ENCODE measurements around the gene ARMC5. TPM values are rescaled to one million over a fixed set of nuclear protein-coding genes. Genes with fewer than 3 reads are reported as not detected.

The ARMC5 gene
- total and polyA plus RNA-seq, 9 of the 15 experiments (the other 6 are each of a cell fraction or from before 2014, with no cell fraction given): 0.11 to 13.5 (median 2.1) TPM

DNA sequence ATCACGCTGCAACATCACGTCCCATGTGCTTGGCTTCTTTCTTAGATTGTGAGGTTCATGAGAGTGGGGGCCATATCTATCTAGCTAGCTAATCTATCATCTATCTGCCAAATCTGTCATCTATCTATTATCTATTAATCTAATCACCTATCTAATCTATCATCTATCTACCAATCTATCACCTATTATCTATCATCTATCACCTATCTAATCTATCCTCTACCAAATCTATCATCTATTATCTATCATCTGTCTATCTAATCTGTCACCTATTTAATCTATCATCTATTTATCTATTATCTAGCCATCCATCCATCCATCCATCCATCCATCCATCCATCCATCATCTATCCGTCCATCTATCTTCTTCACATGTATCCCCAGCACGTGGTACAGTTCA is 45.4 kb upstream of the ARMC5 start:
- H3K79me2 ChIP-seq (ENCODE audit: control insufficient read depth, insufficient read depth, low read length): no peaks in the 10 kb centered on the region
- intact Hi-C loops (cut with micrococcal nuclease) (no loop called here), in situ Hi-C loops (cut with MboI) (no loop called here)
- H3K9ac ChIP-seq (ENCODE audit: insufficient read depth in 1 of 2, low read depth in 2 of 2, low read length in 2 of 2): no peak overlapping the region
- no peak overlapping the region for H2AFZ ChIP-seq (ENCODE audit: low read depth, low read length)
- ChIA-PET POLR2A (no interaction called here), CTCF (ENCODE audit: low intra/inter-chr PET ratio) (no interaction called here)
- H3K4me2 ChIP-seq (ENCODE audit: insufficient read depth, low read length): no peak overlapping the region
- FAIRE-seq (no peak), ATAC-seq (no peak), DNase-seq (ENCODE audit: extremely low read depth in 1 of 4, low spot score in 3 of 4) (no peak)
- no peaks in the 10 kb centered on the region for H4K20me1 ChIP-seq (replicated peaks; ENCODE audit: control insufficient read depth, insufficient read depth, low read length)
- no peak overlapping the region for H3K27ac ChIP-seq (ENCODE audit: extremely low read depth, low read depth, low read length)
- peaks cover 0 to 9% of the 10 kb centered on the region in 2 experiments; a peak in 2 of 5 replicates for H3K4me1 ChIP-seq (replicated peaks in 1 of 2; ENCODE audit: control insufficient read depth in 2 of 2, insufficient read depth in 2 of 2, low read length in 2 of 2)
- H3K36me3 ChIP-seq (ENCODE audit: control insufficient read depth, insufficient read depth, low read length): no peaks in the 10 kb centered on the region
- no peaks in the 10 kb centered on the region for H3K9me3 ChIP-seq (replicated peaks; ENCODE audit: control insufficient read depth, insufficient read depth, low read depth, low read length)
- H3K9me1 ChIP-seq (ENCODE audit: control insufficient read depth, insufficient read depth, low read length): no peaks in the 10 kb centered on the region
- no peak overlapping the region for H3K4me3 ChIP-seq
- no TSS peak for BruUV-seq (replicated peaks)
- WGBS (ENCODE audit: insufficient coverage, low coverage, missing lambda C conversion rate): 0% methylated on average over 4 of the region's 4 CpGs
- H3K27me3 ChIP-seq (ENCODE audit: control insufficient read depth in 2 of 2, insufficient read depth in 2 of 2, low read length in 2 of 2): peaks cover 10 to 57% of the 10 kb centered on the region in 2 experiments; a peak in 3 of 5 replicates
- TF ChIP-seq, protein P1, sequence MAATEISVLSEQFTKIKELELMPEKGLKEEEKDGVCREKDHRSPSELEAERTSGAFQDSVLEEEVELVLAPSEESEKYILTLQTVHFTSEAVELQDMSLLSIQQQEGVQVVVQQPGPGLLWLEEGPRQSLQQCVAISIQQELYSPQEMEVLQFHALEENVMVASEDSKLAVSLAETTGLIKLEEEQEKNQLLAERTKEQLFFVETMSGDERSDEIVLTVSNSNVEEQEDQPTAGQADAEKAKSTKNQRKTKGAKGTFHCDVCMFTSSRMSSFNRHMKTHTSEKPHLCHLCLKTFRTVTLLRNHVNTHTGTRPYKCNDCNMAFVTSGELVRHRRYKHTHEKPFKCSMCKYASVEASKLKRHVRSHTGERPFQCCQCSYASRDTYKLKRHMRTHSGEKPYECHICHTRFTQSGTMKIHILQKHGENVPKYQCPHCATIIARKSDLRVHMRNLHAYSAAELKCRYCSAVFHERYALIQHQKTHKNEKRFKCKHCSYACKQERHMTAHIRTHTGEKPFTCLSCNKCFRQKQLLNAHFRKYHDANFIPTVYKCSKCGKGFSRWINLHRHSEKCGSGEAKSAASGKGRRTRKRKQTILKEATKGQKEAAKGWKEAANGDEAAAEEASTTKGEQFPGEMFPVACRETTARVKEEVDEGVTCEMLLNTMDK (IDR thresholded peaks at IDR 0.05; ENCODE audit: borderline replicate concordance, insufficient read depth, low read depth, low read length, poor library complexity, severe bottlenecking): no peak
- TF ChIP-seq ELF2 (CRISPR knock-in tag; IDR thresholded peaks at IDR 0.05): no peak
- no peak for TF ChIP-seq GABPB1 (CRISPR knock-in tag; IDR thresholded peaks at IDR 0.05)
- no peak for TF ChIP-seq MEF2A (IDR thresholded peaks at IDR 0.05; ENCODE audit: control insufficient read depth, low read depth, low read length)
- TF ChIP-seq, protein P2, sequence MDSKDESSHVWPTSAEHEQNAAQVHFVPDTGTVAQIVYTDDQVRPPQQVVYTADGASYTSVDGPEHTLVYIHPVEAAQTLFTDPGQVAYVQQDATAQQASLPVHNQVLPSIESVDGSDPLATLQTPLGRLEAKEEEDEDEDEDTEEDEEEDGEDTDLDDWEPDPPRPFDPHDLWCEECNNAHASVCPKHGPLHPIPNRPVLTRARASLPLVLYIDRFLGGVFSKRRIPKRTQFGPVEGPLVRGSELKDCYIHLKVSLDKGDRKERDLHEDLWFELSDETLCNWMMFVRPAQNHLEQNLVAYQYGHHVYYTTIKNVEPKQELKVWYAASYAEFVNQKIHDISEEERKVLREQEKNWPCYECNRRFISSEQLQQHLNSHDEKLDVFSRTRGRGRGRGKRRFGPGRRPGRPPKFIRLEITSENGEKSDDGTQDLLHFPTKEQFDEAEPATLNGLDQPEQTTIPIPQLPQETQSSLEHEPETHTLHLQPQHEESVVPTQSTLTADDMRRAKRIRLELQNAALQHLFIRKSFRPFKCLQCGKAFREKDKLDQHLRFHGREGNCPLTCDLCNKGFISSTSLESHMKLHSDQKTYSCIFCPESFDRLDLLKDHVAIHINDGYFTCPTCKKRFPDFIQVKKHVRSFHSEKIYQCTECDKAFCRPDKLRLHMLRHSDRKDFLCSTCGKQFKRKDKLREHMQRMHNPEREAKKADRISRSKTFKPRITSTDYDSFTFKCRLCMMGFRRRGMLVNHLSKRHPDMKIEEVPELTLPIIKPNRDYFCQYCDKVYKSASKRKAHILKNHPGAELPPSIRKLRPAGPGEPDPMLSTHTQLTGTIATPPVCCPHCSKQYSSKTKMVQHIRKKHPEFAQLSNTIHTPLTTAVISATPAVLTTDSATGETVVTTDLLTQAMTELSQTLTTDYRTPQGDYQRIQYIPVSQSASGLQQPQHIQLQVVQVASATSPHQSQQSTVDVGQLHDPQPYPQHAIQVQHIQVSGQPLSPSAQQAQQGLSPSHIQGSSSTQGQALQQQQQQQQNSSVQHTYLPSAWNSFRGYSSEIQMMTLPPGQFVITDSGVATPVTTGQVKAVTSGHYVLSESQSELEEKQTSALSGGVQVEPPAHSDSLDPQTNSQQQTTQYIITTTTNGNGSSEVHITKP (IDR thresholded peaks at IDR 0.05; ENCODE audit: partially characterized antibody): no peak
- TF ChIP-seq, protein P3, sequence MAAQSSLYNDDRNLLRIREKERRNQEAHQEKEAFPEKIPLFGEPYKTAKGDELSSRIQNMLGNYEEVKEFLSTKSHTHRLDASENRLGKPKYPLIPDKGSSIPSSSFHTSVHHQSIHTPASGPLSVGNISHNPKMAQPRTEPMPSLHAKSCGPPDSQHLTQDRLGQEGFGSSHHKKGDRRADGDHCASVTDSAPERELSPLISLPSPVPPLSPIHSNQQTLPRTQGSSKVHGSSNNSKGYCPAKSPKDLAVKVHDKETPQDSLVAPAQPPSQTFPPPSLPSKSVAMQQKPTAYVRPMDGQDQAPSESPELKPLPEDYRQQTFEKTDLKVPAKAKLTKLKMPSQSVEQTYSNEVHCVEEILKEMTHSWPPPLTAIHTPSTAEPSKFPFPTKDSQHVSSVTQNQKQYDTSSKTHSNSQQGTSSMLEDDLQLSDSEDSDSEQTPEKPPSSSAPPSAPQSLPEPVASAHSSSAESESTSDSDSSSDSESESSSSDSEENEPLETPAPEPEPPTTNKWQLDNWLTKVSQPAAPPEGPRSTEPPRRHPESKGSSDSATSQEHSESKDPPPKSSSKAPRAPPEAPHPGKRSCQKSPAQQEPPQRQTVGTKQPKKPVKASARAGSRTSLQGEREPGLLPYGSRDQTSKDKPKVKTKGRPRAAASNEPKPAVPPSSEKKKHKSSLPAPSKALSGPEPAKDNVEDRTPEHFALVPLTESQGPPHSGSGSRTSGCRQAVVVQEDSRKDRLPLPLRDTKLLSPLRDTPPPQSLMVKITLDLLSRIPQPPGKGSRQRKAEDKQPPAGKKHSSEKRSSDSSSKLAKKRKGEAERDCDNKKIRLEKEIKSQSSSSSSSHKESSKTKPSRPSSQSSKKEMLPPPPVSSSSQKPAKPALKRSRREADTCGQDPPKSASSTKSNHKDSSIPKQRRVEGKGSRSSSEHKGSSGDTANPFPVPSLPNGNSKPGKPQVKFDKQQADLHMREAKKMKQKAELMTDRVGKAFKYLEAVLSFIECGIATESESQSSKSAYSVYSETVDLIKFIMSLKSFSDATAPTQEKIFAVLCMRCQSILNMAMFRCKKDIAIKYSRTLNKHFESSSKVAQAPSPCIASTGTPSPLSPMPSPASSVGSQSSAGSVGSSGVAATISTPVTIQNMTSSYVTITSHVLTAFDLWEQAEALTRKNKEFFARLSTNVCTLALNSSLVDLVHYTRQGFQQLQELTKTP (IDR thresholded peaks at IDR 0.05; ENCODE audit: low read depth in 1 of 2, partially characterized antibody in 2 of 2): no peak
- TF ChIP-seq MCM2 (IDR thresholded peaks at IDR 0.05; ENCODE audit: low read depth): no peak
- TF ChIP-seq POLR2H (tag; IDR thresholded peaks at IDR 0.05; ENCODE audit: low read depth): no peak
- no peak for TF ChIP-seq ZSCAN29 (IDR thresholded peaks at IDR 0.05)
- TF ChIP-seq, protein P4, sequence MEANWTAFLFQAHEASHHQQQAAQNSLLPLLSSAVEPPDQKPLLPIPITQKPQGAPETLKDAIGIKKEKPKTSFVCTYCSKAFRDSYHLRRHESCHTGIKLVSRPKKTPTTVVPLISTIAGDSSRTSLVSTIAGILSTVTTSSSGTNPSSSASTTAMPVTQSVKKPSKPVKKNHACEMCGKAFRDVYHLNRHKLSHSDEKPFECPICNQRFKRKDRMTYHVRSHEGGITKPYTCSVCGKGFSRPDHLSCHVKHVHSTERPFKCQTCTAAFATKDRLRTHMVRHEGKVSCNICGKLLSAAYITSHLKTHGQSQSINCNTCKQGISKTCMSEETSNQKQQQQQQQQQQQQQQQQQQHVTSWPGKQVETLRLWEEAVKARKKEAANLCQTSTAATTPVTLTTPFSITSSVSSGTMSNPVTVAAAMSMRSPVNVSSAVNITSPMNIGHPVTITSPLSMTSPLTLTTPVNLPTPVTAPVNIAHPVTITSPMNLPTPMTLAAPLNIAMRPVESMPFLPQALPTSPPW (CRISPR knock-in tag; IDR thresholded peaks at IDR 0.05): no peak
- TF ChIP-seq GATAD2A (IDR thresholded peaks at IDR 0.05): no peak
- 0 out of 2 replicates have a peak, but pooled peaks have one; percentile 21 for TF ChIP-seq ZEB2 (IDR thresholded peaks at IDR 0.05)
